GM21360 (cell line): Measurements from ENCODE around the gene CACNA1B.
"Not testable (repeated sequence)": the region's sequence is repeated elsewhere in the genome, so short reads cannot be mapped to it uniquely, and the experiment has no call there.

Experiments
- ATAC-seq: cut with Tn5 transposase; IDR thresholded peaks from one replicate; pipeline ENCODE4 v1.9.1; 2021; ENCODE audit warnings: mild to moderate bottlenecking, moderate library complexity; ENCODE audit not compliant: unreplicated experiment

The CACNA1B gene

GRCh38 chr9:138069731-138070456 is 192.3 kb downstream of the CACNA1B start:
- ATAC-seq, result no peak

GRCh38 chr9:138070815-138071214 is 193.2 kb downstream of the CACNA1B start:
- no peak for ATAC-seq

GRCh38 chr9:138071292-138071691 is 193.7 kb downstream of the CACNA1B start:
- ATAC-seq, result no peak

- ATAC-seq, result no peak
Measured at GRCh38 chr9:138071731-138072130, 194.1 kb downstream of the CACNA1B start.

GRCh38 chr9:138072161-138072842 is 194.7 kb downstream of the CACNA1B start:
- no peak for ATAC-seq

- no peak for ATAC-seq
Measured at GRCh38 chr9:138072897-138073296, 195.3 kb downstream of the CACNA1B start.

GRCh38 chr9:138073408-138073807 is 195.8 kb downstream of the CACNA1B start:
- ATAC-seq, result no peak

- no peak for ATAC-seq
Measured at GRCh38 chr9:138073808-138074207, 196.2 kb downstream of the CACNA1B start.

GRCh38 chr9:138074516-138074915 is 196.9 kb downstream of the CACNA1B start:
- no peak for ATAC-seq

- ATAC-seq, result no peak
Measured at GRCh38 chr9:138075496-138075895, 197.9 kb downstream of the CACNA1B start.

- no peak for ATAC-seq
Measured at GRCh38 chr9:138075961-138076649, 198.5 kb downstream of the CACNA1B start.

GRCh38 chr9:138076650-138077009 is 199.0 kb downstream of the CACNA1B start:
- ATAC-seq, result no peak

- no peak for ATAC-seq
Measured at GRCh38 chr9:138077126-138077525, 199.5 kb downstream of the CACNA1B start.

- no peak for ATAC-seq
Measured at GRCh38 chr9:138077898-138078540, 200.4 kb downstream of the CACNA1B start.

GRCh38 chr9:138078846-138079245 is 201.3 kb downstream of the CACNA1B start:
- no peak for ATAC-seq

GRCh38 chr9:138080979-138081378 is 203.4 kb downstream of the CACNA1B start:
- no peak for ATAC-seq

GRCh38 chr9:138082918-138083636 is 205.5 kb downstream of the CACNA1B start:
- no peak for ATAC-seq

GRCh38 chr9:138083873-138084272 is 206.3 kb downstream of the CACNA1B start:
- no peak for ATAC-seq

GRCh38 chr9:138085568-138085967 is 208.0 kb downstream of the CACNA1B start:
- no peak for ATAC-seq

- ATAC-seq, result not testable (repeated sequence)
Measured at GRCh38 chr9:138092057-138092456, 214.5 kb downstream of the CACNA1B start.

- ATAC-seq, result no peak
Measured at GRCh38 chr9:138094028-138094427, 216.4 kb downstream of the CACNA1B start.
